Upper lobe of right lung (tissue), 1 donor: ENCODE measurements around the gene STK39. TPM values are rescaled to one million over a fixed set of nuclear protein-coding genes. Genes with fewer than 3 reads are reported as not detected.
A peak's percentile ranks its signal among the peaks of the same experiment; 100 is the strongest.

Experiments used
- ATAC-seq: fragments of 200-7000 bp; cut with Tn5 transposase; one replicate; pipeline ENCODE4 v1.9.1; 2020; ENCODE audit warnings: mild to moderate bottlenecking, moderate library complexity
- DNase-seq: peaks from one replicate; pipeline ENCODE4 v3.0.0-alpha.2; 2020
- H3K27ac ChIP-seq: fragments of 200-600 bp; one replicate; pipeline ENCODE4 v1.8.0; 2022
- H3K27me3 ChIP-seq: fragments of 200-600 bp; one replicate; pipeline ENCODE4 v1.8.0; 2022; ENCODE audit warnings: mild to moderate bottlenecking
- H3K36me3 ChIP-seq: fragments of 200-600 bp; one replicate; pipeline ENCODE4 v1.8.0; 2022
- H3K4me1 ChIP-seq: fragments of 200-600 bp; one replicate; pipeline ENCODE4 v1.8.0; 2022
- H3K4me3 ChIP-seq: fragments of 200-600 bp; one replicate; pipeline ENCODE4 v1.8.0; 2022; ENCODE audit warnings: mild to moderate bottlenecking
- H3K9me3 ChIP-seq: fragments of 200-600 bp; one replicate; pipeline ENCODE4 v1.8.0; 2022
- intact Hi-C: fragments of 100-400 bp; cut with DNase I; formaldehyde crosslinking; loops from one replicate; pipeline ENCODE4 v1.11.0; 2022
- total RNA-seq: library from RNA; stranded (reverse); fragmentation: NEBNext Ultra II Directional; extraction: Animal tissue kit (Norgen Biotek cat#: 25700); gene quantifications from one replicate; pipeline ENCODE4 v1.2.1, GENCODE V29; 2021
- TF ChIP-seq, protein P1 (sequence below): fragments of 200-600 bp; IDR thresholded peaks from one replicate; pipeline ENCODE4 v1.8.0; 2022; ENCODE audit warnings: antibody characterized with exemption
- donor health status: DM: no; HTN: yes; CAD: no; lungs with severe emphysema.

Gene STK39
- total RNA-seq, 1 donor from 2014 or later = 13.2 TPM

DNA sequence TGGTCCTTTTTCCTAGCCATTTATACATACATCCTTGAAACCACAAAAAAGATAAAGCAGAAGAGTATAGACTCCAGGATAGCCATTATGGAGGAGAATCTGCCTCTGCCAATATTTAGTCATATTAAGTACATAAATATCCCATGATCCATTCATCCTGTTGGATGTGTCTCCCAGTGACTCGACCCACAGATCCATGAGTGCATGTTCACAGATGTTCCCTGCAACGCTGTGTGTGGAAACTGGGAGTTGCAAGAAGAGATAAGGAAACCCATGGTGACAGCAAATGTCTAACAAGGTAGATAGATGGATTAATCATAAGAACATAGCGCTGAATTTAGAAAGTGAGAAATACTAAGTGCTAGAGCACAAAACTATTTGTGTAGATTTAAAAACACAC is 34.5 kb downstream of the STK39 start:
- DNase-seq (no peak), ATAC-seq (no peak)
- Histone ChIP-seq H3K4me1 (peaks cover 15% of the 10 kb centered on the region), H3K36me3 (no peaks in the 10 kb centered on the region), H3K27me3 (no peaks in the 10 kb centered on the region), H3K4me3 (no peak overlapping the region), H3K9me3 (no peaks in the 10 kb centered on the region), H3K27ac (no peak overlapping the region)
- intact Hi-C loops = no loop called here
- TF ChIP-seq, protein P1, sequence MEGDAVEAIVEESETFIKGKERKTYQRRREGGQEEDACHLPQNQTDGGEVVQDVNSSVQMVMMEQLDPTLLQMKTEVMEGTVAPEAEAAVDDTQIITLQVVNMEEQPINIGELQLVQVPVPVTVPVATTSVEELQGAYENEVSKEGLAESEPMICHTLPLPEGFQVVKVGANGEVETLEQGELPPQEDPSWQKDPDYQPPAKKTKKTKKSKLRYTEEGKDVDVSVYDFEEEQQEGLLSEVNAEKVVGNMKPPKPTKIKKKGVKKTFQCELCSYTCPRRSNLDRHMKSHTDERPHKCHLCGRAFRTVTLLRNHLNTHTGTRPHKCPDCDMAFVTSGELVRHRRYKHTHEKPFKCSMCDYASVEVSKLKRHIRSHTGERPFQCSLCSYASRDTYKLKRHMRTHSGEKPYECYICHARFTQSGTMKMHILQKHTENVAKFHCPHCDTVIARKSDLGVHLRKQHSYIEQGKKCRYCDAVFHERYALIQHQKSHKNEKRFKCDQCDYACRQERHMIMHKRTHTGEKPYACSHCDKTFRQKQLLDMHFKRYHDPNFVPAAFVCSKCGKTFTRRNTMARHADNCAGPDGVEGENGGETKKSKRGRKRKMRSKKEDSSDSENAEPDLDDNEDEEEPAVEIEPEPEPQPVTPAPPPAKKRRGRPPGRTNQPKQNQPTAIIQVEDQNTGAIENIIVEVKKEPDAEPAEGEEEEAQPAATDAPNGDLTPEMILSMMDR = no peak

DNA sequence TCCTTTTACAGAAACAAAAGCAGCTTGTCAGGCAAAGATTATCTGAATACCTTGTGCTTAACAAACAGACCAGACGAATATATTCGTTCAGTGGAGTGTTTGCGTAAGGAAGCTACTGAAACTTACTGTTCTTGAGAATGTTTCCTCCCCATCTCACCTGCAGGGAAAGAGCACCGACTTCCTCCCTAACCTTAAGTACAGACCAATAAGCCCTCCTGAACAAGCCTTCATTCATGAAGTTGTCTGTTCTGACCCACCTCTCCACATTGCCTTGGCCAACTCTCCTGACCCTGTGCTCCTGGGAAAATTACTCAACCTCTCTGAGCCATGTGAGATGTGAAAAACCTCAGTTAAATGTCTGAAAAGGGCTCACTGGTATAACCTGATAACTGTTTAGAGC is 35.2 kb downstream of the STK39 start:
- no peak for DNase-seq
- ATAC-seq = peak; percentile 59
- no peaks in the 10 kb centered on the region for H3K27me3 ChIP-seq
- no peaks in the 10 kb centered on the region for H3K36me3 ChIP-seq
- no peaks in the 10 kb centered on the region for H3K9me3 ChIP-seq
- TF ChIP-seq, protein P1 = no peak
- peaks cover 15% of the 10 kb centered on the region for H3K4me1 ChIP-seq
- no peak overlapping the region for H3K27ac ChIP-seq
- intact Hi-C loops = no loop called here
- no peak overlapping the region for H3K4me3 ChIP-seq

DNA sequence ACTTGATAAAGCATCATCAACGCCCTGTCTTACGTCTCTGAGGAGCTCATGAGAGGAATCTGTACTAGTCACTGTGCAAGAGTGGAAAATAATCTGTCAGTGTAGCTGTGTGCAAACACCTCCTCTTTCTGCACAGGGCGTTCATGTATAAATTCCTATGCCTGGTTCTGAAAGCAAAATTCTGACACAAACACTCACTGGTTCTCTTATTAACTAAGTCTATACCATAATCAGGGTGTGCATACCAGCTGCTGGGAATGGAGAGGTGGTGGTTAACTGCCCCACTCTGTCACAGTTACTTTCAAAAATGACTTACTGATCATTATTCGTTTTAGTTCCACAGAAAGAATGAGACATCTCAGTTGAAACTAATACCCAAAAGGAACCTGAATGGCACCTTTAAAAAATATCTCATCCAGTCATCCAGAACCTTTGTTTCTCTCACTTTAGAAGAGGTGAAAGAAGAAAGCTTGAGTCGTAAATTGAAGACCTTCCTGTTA is 35.7 kb downstream of the STK39 start:
- DNase-seq (no peak), ATAC-seq (peak; percentile 5)
- intact Hi-C loops = no loop called here
- Histone ChIP-seq H3K4me1 (peaks cover 15% of the 10 kb centered on the region), H3K36me3 (no peaks in the 10 kb centered on the region), H3K27me3 (no peaks in the 10 kb centered on the region), H3K9me3 (no peaks in the 10 kb centered on the region), H3K4me3 (no peak overlapping the region), H3K27ac (no peak overlapping the region)
- TF ChIP-seq, protein P1 = no peak

DNA sequence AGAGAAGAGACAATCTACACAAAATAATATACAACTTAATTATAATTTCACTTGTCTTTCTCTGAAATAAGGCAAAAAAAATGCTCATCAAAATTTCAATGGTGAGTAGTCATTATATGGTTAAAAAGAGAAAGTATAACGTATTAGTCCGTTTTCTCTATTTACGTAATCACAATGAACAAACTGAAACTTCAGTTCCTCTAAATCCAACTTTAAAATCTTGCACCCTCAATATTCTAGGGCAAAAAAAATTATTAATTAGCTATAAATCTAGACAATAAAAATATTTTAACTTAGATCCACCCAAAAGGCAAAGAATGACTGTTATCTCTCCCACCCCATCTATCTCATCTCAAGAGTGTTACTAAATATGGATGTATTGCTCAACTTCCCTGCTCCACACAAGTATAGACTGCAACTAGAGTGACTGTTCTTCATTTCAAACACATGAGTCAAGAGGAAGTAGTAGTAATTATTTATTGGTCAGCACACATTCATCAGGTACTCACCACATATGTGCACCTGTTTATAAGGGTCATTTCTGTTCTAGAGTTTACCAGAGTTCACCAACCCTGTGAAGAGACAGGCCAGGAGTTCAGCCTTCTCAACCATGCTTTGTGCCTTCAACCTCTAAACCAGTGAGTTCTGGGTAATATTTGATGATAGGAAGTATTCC is 36.4 kb downstream of the STK39 start:
- ATAC-seq = peak; percentile 93
- TF ChIP-seq, protein P1 = no peak

DNA sequence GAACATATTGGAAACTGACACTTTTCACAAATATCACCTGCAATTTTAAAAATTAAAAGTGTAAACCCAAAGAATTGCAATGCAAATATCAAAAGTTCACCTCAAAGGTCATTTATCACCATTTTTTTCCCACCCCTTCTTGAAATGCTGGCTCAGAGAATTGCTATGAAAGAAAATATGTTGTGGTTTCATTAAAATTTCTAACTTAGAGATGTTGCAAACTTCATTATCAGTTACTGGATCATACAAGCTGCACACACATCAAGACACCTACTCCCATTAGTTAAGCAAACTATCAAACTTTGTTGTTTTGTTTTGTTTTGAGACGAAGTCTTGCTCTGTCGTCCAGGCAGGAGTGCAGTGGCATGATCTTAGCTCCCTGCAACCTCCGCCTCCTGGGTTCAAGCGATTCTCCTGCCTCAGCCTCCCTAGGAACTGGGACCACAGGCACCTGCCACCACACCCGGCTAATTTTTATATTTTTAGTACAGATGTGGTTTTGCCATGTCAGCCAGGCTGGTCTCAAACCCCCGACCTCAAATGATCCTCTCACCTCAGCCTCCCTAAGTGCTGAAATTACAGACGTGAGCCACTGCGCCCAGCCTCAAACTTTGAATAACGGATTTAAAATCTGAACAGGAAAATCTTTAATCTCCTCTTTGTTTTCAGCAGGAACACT is 37.0 kb downstream of the STK39 start:
- peak overlapping the region; percentile 33 for H3K4me3 ChIP-seq

More for the DNA sequence above, 36.4 kb downstream of the STK39 start:
- no peaks in the 10 kb centered on the region for H3K27me3 ChIP-seq
- H3K4me1 ChIP-seq = peaks cover 15% of the 10 kb centered on the region
- intact Hi-C loops = no loop called here
- H3K27ac ChIP-seq = no peak overlapping the region
- no peaks in the 10 kb centered on the region for H3K36me3 ChIP-seq
- H3K9me3 ChIP-seq = no peaks in the 10 kb centered on the region
- peak overlapping the region; percentile 33 for H3K4me3 ChIP-seq
- DNase-seq = no peak

More for the DNA sequence above, 37.0 kb downstream of the STK39 start:
- intact Hi-C loops = no loop called here
- H3K9me3 ChIP-seq = no peaks in the 10 kb centered on the region
- H3K4me1 ChIP-seq = peaks cover 15% of the 10 kb centered on the region
- H3K36me3 ChIP-seq = no peaks in the 10 kb centered on the region
- no peaks in the 10 kb centered on the region for H3K27me3 ChIP-seq
- DNase-seq (no peak), ATAC-seq (no peak)
- H3K27ac ChIP-seq = no peak overlapping the region
- TF ChIP-seq, protein P1 = no peak
